GM23338 (cell line): ENCODE results near the gene GNAO1. TPM values are rescaled to one million over a fixed set of nuclear protein-coding genes. Genes with fewer than 3 reads are reported as not detected.

ENCODE experiments used
- ATAC-seq: fragments of 200-7000 bp; cut with Tn5 transposase; 3 replicates; pipeline ENCODE4 v1.9.1; 2020
- DNase-seq: peaks from one replicate; pipeline ENCODE4 v3.0.0-alpha.2; 2015; ENCODE audit warnings: low spot score
- H2AFZ ChIP-seq: fragments of 200-600 bp; sonication (generic); 2 replicates; pipeline ENCODE4 v1.8.0; 2016; ENCODE audit warnings: antibody characterized with exemption, mild to moderate bottlenecking, moderate library complexity
- H3F3A ChIP-seq: fragments of 200-600 bp; sonication (generic); replicated peaks from 2 replicates; pipeline ENCODE4 v1.8.0; 2017; ENCODE audit warnings: antibody characterized with exemption, mixed run types, low read depth
- H3K27ac ChIP-seq: fragments of 200-600 bp; sonication (generic); 2 replicates; pipeline ENCODE4 v1.6.1; 2016; ENCODE audit warnings: low read depth
- H3K27me3 ChIP-seq: fragments of 200-600 bp; sonication (generic); 2 replicates; pipeline ENCODE4 v1.8.0; 2016; ENCODE audit warnings: mild to moderate bottlenecking, mixed run types, moderate library complexity; ENCODE audit not compliant: insufficient read depth
- H3K36me3 ChIP-seq: fragments of 200-600 bp; sonication (generic); 2 replicates; pipeline ENCODE4 v1.8.0; 2016; ENCODE audit warnings: mild to moderate bottlenecking; ENCODE audit not compliant: insufficient read depth
- H3K4me1 ChIP-seq: fragments of 200-600 bp; sonication (generic); 2 replicates; pipeline ENCODE4 v1.8.0; 2016; ENCODE audit warnings: mild to moderate bottlenecking, moderate library complexity; ENCODE audit not compliant: insufficient read depth
- H3K4me2 ChIP-seq: fragments of 200-600 bp; sonication (generic); 2 replicates; pipeline ENCODE4 v1.7.1; 2017; ENCODE audit warnings: mixed run types
- H3K4me3 ChIP-seq: fragments of 200-600 bp; sonication (generic); 2 replicates; pipeline ENCODE4 v1.6.1; 2016; ENCODE audit warnings: mixed run types
- H3K79me2 ChIP-seq: fragments of 200-600 bp; sonication (generic); replicated peaks from 2 replicates; pipeline ENCODE4 v1.8.0; 2017; ENCODE audit warnings: mild to moderate bottlenecking; ENCODE audit not compliant: insufficient read depth
- H3K9me2 ChIP-seq: fragments of 200-600 bp; sonication (generic); 2 replicates; pipeline ENCODE4 v1.8.0; 2017; ENCODE audit not compliant: insufficient read depth
- H4K20me1 ChIP-seq: fragments of 200-600 bp; sonication (generic); replicated peaks from 2 replicates; pipeline ENCODE4 v1.8.0; 2017; ENCODE audit warnings: mild to moderate bottlenecking; ENCODE audit not compliant: insufficient read depth
- H3K27ac Mint-ChIP-seq: 2 replicates; pipeline ENCODE4 v1.8.0; 2020; ENCODE audit warnings: inconsistent platforms, mild to moderate bottlenecking, moderate library complexity, mixed read lengths
- H3K27me3 Mint-ChIP-seq: 3 replicates; pipeline ENCODE4 v1.8.0; 2022; ENCODE audit warnings: low read depth, mild to moderate bottlenecking, moderate library complexity, mixed read lengths, inconsistent platforms; ENCODE audit not compliant: insufficient read depth, poor library complexity
- H3K36me3 Mint-ChIP-seq: 3 replicates; pipeline ENCODE4 v1.8.0; 2021; ENCODE audit warnings: low read depth, mild to moderate bottlenecking, inconsistent platforms, moderate library complexity, mixed read lengths
- H3K4me1 Mint-ChIP-seq: 3 replicates; pipeline ENCODE4 v1.8.0; 2020; ENCODE audit warnings: mild to moderate bottlenecking, inconsistent platforms, mixed read lengths
- H3K4me3 Mint-ChIP-seq: 3 replicates; pipeline ENCODE4 v1.8.0; 2021; ENCODE audit warnings: moderate library complexity, mild to moderate bottlenecking, inconsistent platforms, mixed read lengths
- H3K9me3 Mint-ChIP-seq: 3 replicates; pipeline ENCODE4 v1.8.0; 2020; ENCODE audit warnings: moderate library complexity, mild to moderate bottlenecking, inconsistent platforms, mixed read lengths
- CREB1 ChIP-seq: fragments of 250-450 bp; sonication (Bioruptor Pico); IDR thresholded peaks from 2 replicates; pipeline ENCODE4 v1.5.0; 2020; ENCODE audit warnings: low read depth, mild to moderate bottlenecking, moderate library complexity
- ETS1 ChIP-seq: IDR thresholded peaks from 2 replicates; pipeline ENCODE4 v1.6.1; 2016; ENCODE audit warnings: antibody characterized with exemption
- EZH2 ChIP-seq: fragments of 200-600 bp; sonication (generic); IDR thresholded peaks from one replicate; pipeline ENCODE4 v1.8.0; 2017; ENCODE audit warnings: antibody characterized with exemption, mild to moderate bottlenecking, low read depth; ENCODE audit not compliant: unreplicated experiment
- JUNB ChIP-seq: IDR thresholded peaks from one replicate; pipeline ENCODE4 v1.6.1; 2016; ENCODE audit warnings: antibody characterized with exemption; ENCODE audit not compliant: unreplicated experiment
- NANOG ChIP-seq: IDR thresholded peaks from 2 replicates; pipeline ENCODE4 v1.6.1; 2016; ENCODE audit warnings: antibody characterized with exemption, borderline replicate concordance
- REST ChIP-seq: IDR thresholded peaks from one replicate; pipeline ENCODE4 v1.6.1; 2018; ENCODE audit warnings: antibody characterized with exemption; ENCODE audit not compliant: unreplicated experiment
- STAT1 ChIP-seq: IDR thresholded peaks from one replicate; pipeline ENCODE4 v1.6.1; 2016; ENCODE audit warnings: antibody characterized with exemption; ENCODE audit not compliant: unreplicated experiment
- ZNF114 ChIP-seq: fragments of 250-450 bp; sonication (Bioruptor Pico); IDR thresholded peaks from 2 replicates; pipeline ENCODE4 v1.5.0; 2020; ENCODE audit warnings: mild to moderate bottlenecking, moderate library complexity
- ZNF331 ChIP-seq: fragments of 250-450 bp; sonication (Bioruptor Pico); IDR thresholded peaks from 2 replicates; pipeline ENCODE4 v1.5.0; 2020; ENCODE audit warnings: low read depth, mild to moderate bottlenecking, moderate library complexity
- polyA plus RNA-seq: library from polyadenylated mRNA; unstranded; fragments of >200 nt; fragmentation: Nextera tagmentation; extraction: Ambion mirVana; gene quantifications from 2 replicates; pipeline ENCODE4 v1.2.1, GENCODE V29; 2016
- total RNA-seq: library from RNA; depleted of rRNA; stranded (reverse); fragments of >200 nt; shearing (Covaris generic); gene quantifications from 2 replicates; pipeline ENCODE4 v1.2.3, GENCODE V29; 2014

The GNAO1 gene
- total and polyA plus RNA-seq, 2 experiments from 2014 or later = 6.5 to 24.8 TPM

- H3K27me3 Mint-ChIP-seq = peaks cover 17% of the 10 kb centered on the region
- Histone ChIP-seq H3F3A (no peaks in the 10 kb centered on the region), H3K4me1 (no peaks in the 10 kb centered on the region), H3K79me2 (no peaks in the 10 kb centered on the region), H2AFZ (no peak overlapping the region), H3K36me3 (no peaks in the 10 kb centered on the region), H3K9me2 (no peaks in the 10 kb centered on the region), H3K27me3 (no peaks in the 10 kb centered on the region), H3K27ac (no peak overlapping the region), H3K4me2 (no peak overlapping the region), H4K20me1 (no peaks in the 10 kb centered on the region), H3K4me3 (no peak overlapping the region)
- H3K9me3 Mint-ChIP-seq = no peaks in the 10 kb centered on the region
- no peak overlapping the region for H3K27ac Mint-ChIP-seq
- no peak for ATAC-seq
- no peak overlapping the region for H3K4me3 Mint-ChIP-seq
- no peak for DNase-seq
- H3K4me1 Mint-ChIP-seq = no peaks in the 10 kb centered on the region
- H3K36me3 Mint-ChIP-seq = peaks cover 3% of the 10 kb centered on the region; the same call in 2 of the 3 replicates
- TF ChIP-seq EZH2 = no peak
- TF ChIP-seq JUNB = no peak
- no peak for TF ChIP-seq ZNF114 (CRISPR knock-in tag)
- TF ChIP-seq ETS1 = no peak
- no peak for TF ChIP-seq ZNF331 (CRISPR knock-in tag)
- no peak for TF ChIP-seq CREB1 (CRISPR knock-in tag)
- TF ChIP-seq STAT1 = no peak
- TF ChIP-seq NANOG = no peak
Measured at GRCh38 chr16:56345406-56346050, 154.2 kb downstream of the GNAO1 start.

GRCh38 chr16:56346131-56346890, 155.0 kb downstream of the GNAO1 start:
- Histone ChIP-seq H2AFZ (no peak overlapping the region), H3F3A (no peaks in the 10 kb centered on the region), H3K36me3 (no peaks in the 10 kb centered on the region), H3K27ac (no peak overlapping the region), H3K27me3 (no peaks in the 10 kb centered on the region), H3K4me3 (no peak overlapping the region), H3K4me1 (no peaks in the 10 kb centered on the region), H4K20me1 (no peaks in the 10 kb centered on the region), H3K9me2 (no peaks in the 10 kb centered on the region), H3K4me2 (no peak overlapping the region), H3K79me2 (no peaks in the 10 kb centered on the region)
- no peak overlapping the region for H3K4me3 Mint-ChIP-seq
- peaks cover 14% of the 10 kb centered on the region for H3K27me3 Mint-ChIP-seq
- H3K27ac Mint-ChIP-seq = no peak overlapping the region
- no peaks in the 10 kb centered on the region; the same call in 2 of the 3 replicates for H3K4me1 Mint-ChIP-seq
- TF ChIP-seq NANOG (no peak), REST (no peak), ZNF331 (CRISPR knock-in tag) (no peak)
- no peak for DNase-seq
- H3K9me3 Mint-ChIP-seq = no peaks in the 10 kb centered on the region
- peaks cover 3% of the 10 kb centered on the region; the same call in 2 of the 3 replicates for H3K36me3 Mint-ChIP-seq
- ATAC-seq = no peak
